Dermis microvascular lymphatic vessel endothelial cell (primary cell): ENCODE measurements around the gene PPIE. TPM values are rescaled to one million over a fixed set of nuclear protein-coding genes. Genes with fewer than 3 reads are reported as not detected.
A peak's percentile ranks its signal among the peaks of the same experiment; 100 is the strongest.
"Not testable (repeated sequence)": the region's sequence is repeated elsewhere in the genome, so short reads cannot be mapped to it uniquely, and the experiment has no call there.

Experiments
- DNase-seq, 2 donors: peaks; one replicate each; pipeline versions ENCODE4 v3.0.0 to v3.0.0-alpha.2; 2010; ENCODE audit warnings: low read depth in 2 of 2
- total RNA-seq: library from RNA; depleted of rRNA; stranded (reverse); fragments of >200 nt; gene quantifications from 2 replicates; pipeline ENCODE4 v1.2.1, GENCODE V29; 2014

The PPIE gene
- total RNA-seq, 1 donor from 2014 or later, result 37.7 TPM

GRCh38 chr1:39758556-39759435 is 20.1 kb downstream of the PPIE start:
- DNase-seq, result no peak

GRCh38 chr1:39759436-39759726 is 20.7 kb downstream of the PPIE start:
- no peak for DNase-seq

GRCh38 chr1:39760074-39761008 is 21.7 kb downstream of the PPIE start:
- no peak for DNase-seq

- no peak for DNase-seq
Measured at GRCh38 chr1:39761016-39761415, 22.3 kb downstream of the PPIE start.

- no peak for DNase-seq
Measured at GRCh38 chr1:39761557-39762260, 23.0 kb downstream of the PPIE start.

- DNase-seq, result no peak
Measured at GRCh38 chr1:39762550-39763540, 24.2 kb downstream of the PPIE start.

- not testable (repeated sequence) for DNase-seq
Measured at GRCh38 chr1:39763619-39764374, 25.1 kb downstream of the PPIE start.

- not testable (repeated sequence) for DNase-seq
Measured at GRCh38 chr1:39764512-39764911, 25.8 kb downstream of the PPIE start.

GRCh38 chr1:39766466-39766865 is 27.8 kb downstream of the PPIE start:
- DNase-seq, result not testable (repeated sequence)

- not testable (repeated sequence) for DNase-seq
Measured at GRCh38 chr1:39769502-39769901, 30.8 kb downstream of the PPIE start.

- DNase-seq, result peak in 1 of 2 donors; percentile 23
Measured at GRCh38 chr1:39770100-39771021, 31.7 kb downstream of the PPIE start.

GRCh38 chr1:39771022-39771532 is 32.4 kb downstream of the PPIE start, which contains the start of gene OXCT2:
Gene OXCT2 (minus strand): TSS chr1:39771348. CDS start chr1:39771255, 93 bp downstream.
- not testable (repeated sequence) for DNase-seq

GRCh38 chr1:39773369-39773979 is 34.8 kb downstream of the PPIE start:
- not testable (repeated sequence) for DNase-seq

GRCh38 chr1:39775141-39775540 is 36.5 kb downstream of the PPIE start:
- DNase-seq, result not testable (repeated sequence)

GRCh38 chr1:39775676-39776399 is 37.2 kb downstream of the PPIE start:
- not testable (repeated sequence) for DNase-seq

- no peak for DNase-seq
Measured at GRCh38 chr1:39776400-39776713, 37.7 kb downstream of the PPIE start.

GRCh38 chr1:39776886-39777285 is 38.2 kb downstream of the PPIE start:
- DNase-seq, result no peak
